Measurements from ENCODE around the gene POF1B.

DNA sequence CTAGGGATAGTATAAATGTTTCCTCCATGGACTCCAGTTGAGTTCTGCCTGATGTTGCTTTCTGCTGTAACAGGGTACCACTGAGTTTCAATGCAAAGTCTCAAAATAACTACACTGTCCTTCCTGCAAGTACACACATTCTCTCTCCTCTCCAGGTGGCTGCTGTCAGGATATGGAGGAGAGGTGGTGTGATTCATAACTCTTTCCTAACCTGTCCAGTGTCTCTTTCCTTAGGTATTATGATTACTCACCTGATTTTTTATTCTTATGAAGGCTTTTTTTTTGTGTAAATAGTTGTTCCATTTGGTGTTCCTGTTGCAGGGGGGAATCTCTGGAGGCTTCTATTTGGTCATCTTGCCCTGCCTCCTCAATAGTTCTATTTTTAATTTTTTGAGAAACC is 39.8 kb upstream of the POF1B start:
- TF ChIP-seq NFRKB (IDR thresholded peaks at IDR 0.05): no peak
- no peak for TF ChIP-seq BHLHE40 (IDR thresholded peaks at IDR 0.05; ENCODE audit: borderline replicate concordance)
- TF ChIP-seq TARDBP (IDR thresholded peaks at IDR 0.05): no peak
- no peak for TF ChIP-seq SUZ12 (IDR thresholded peaks at IDR 0.05)
- TF ChIP-seq, protein P1, sequence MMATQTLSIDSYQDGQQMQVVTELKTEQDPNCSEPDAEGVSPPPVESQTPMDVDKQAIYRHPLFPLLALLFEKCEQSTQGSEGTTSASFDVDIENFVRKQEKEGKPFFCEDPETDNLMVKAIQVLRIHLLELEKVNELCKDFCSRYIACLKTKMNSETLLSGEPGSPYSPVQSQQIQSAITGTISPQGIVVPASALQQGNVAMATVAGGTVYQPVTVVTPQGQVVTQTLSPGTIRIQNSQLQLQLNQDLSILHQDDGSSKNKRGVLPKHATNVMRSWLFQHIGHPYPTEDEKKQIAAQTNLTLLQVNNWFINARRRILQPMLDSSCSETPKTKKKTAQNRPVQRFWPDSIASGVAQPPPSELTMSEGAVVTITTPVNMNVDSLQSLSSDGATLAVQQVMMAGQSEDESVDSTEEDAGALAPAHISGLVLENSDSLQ (IDR thresholded peaks at IDR 0.05): no peak
- no peak for TF ChIP-seq SP1 (IDR thresholded peaks at IDR 0.05)
- TF ChIP-seq ARNT (IDR thresholded peaks at IDR 0.05): no peak

Measured in HEK293T (cell line).